HUES6 (cell line): ENCODE measurements around the gene HOXB4.

Experiments
- H3K27ac ChIP-seq: 2 replicates; pipeline ENCODE4 v1.7.0; 2013; ENCODE audit warnings: low read depth, mild to moderate bottlenecking, low read length, inconsistent platforms
- H3K27me3 ChIP-seq: 2 replicates; pipeline ENCODE4 v1.6.1; 2013; ENCODE audit warnings: low read length; ENCODE audit not compliant: control insufficient read depth, insufficient read depth
- H3K36me3 ChIP-seq: 2 replicates; pipeline ENCODE4 v1.6.1; 2013; ENCODE audit warnings: low read length; ENCODE audit not compliant: control insufficient read depth, insufficient read depth
- H3K4me1 ChIP-seq: 2 replicates; pipeline ENCODE4 v1.6.1; 2013; ENCODE audit warnings: low read length; ENCODE audit not compliant: control insufficient read depth, insufficient read depth
- H3K4me3 ChIP-seq: 2 replicates; pipeline ENCODE4 v1.5.1; 2013; ENCODE audit warnings: low read depth, low read length
- H3K9ac ChIP-seq: one replicate; pipeline ENCODE4 v1.6.1; 2013; ENCODE audit warnings: mild to moderate bottlenecking, low read length
- H3K9me3 ChIP-seq: 2 replicates; pipeline ENCODE4 v1.6.1; 2013; ENCODE audit warnings: low read depth, low read length; ENCODE audit not compliant: control insufficient read depth, insufficient read depth

Gene HOXB4

GRCh38 chr17:48620461-48621139 lies 42.5 kb upstream of the HOXB4 start:
- H3K4me3 ChIP-seq: peak overlapping the region; percentile 32; the same call in 1 of the 2 replicates
- peak overlapping the region; percentile 87 for H3K9ac ChIP-seq
- H3K9me3 ChIP-seq: no peaks in the 10 kb centered on the region
- peaks cover 100% of the 10 kb centered on the region for H3K27me3 ChIP-seq
- H3K36me3 ChIP-seq: no peaks in the 10 kb centered on the region
- H3K27ac ChIP-seq: no peak overlapping the region; the same call in 1 of the 2 replicates
- peaks cover 13% of the 10 kb centered on the region; the same call in 1 of the 2 replicates for H3K4me1 ChIP-seq

- H3K36me3 ChIP-seq: no peaks in the 10 kb centered on the region
- H3K27ac ChIP-seq: no peak overlapping the region; the same call in 1 of the 2 replicates
Observed at GRCh38 chr17:48619826-48620449, 41.8 kb upstream of the HOXB4 start.

GRCh38 chr17:48618256-48618896 lies 40.2 kb upstream of the HOXB4 start:
- H3K36me3 ChIP-seq: no peaks in the 10 kb centered on the region
- peak overlapping the region; percentile 67 for H3K9ac ChIP-seq
- peaks cover 99% of the 10 kb centered on the region for H3K27me3 ChIP-seq
- H3K4me3 ChIP-seq: peak overlapping the region; percentile 39; the same call in 1 of the 2 replicates
- H3K27ac ChIP-seq: no peak overlapping the region; the same call in 1 of the 2 replicates
- no peaks in the 10 kb centered on the region for H3K9me3 ChIP-seq
- peaks cover 13% of the 10 kb centered on the region; the same call in 1 of the 2 replicates for H3K4me1 ChIP-seq

More at GRCh38 chr17:48619826-48620449, 41.8 kb upstream of the HOXB4 start:
- Histone ChIP-seq H3K9me3 (no peaks in the 10 kb centered on the region), H3K4me1 (peaks cover 13% of the 10 kb centered on the region; the same call in 1 of the 2 replicates), H3K9ac (peak overlapping the region; percentile 87), H3K27me3 (peaks cover 100% of the 10 kb centered on the region), H3K4me3 (peak overlapping the region; percentile 32; the same call in 1 of the 2 replicates)

- Histone ChIP-seq H3K4me1 (peaks cover 14% of the 10 kb centered on the region), H3K9ac (peak overlapping the region; percentile 67), H3K27me3 (peaks cover 99% of the 10 kb centered on the region), H3K9me3 (no peaks in the 10 kb centered on the region), H3K27ac (no peak overlapping the region; the same call in 1 of the 2 replicates), H3K4me3 (peak overlapping the region; percentile 39; the same call in 1 of the 2 replicates), H3K36me3 (no peaks in the 10 kb centered on the region)
Observed at GRCh38 chr17:48617471-48618255, 39.5 kb upstream of the HOXB4 start.

GRCh38 chr17:48616717-48617470 lies 38.7 kb upstream of the HOXB4 start:
- H3K36me3 ChIP-seq: no peaks in the 10 kb centered on the region
- no peak overlapping the region; the same call in 1 of the 2 replicates for H3K27ac ChIP-seq
- H3K4me3 ChIP-seq: peak overlapping the region; percentile 39; the same call in 1 of the 2 replicates
- H3K27me3 ChIP-seq: peaks cover 99% of the 10 kb centered on the region
- H3K9me3 ChIP-seq: no peaks in the 10 kb centered on the region
- H3K4me1 ChIP-seq: peaks cover 18% of the 10 kb centered on the region
- H3K9ac ChIP-seq: peak overlapping the region; percentile 67

- peaks cover 99% of the 10 kb centered on the region for H3K27me3 ChIP-seq
- H3K36me3 ChIP-seq: no peaks in the 10 kb centered on the region
- H3K9me3 ChIP-seq: no peaks in the 10 kb centered on the region
- peak overlapping the region; percentile 27; the same call in 1 of the 2 replicates for H3K4me3 ChIP-seq
- H3K4me1 ChIP-seq: peaks cover 21% of the 10 kb centered on the region
- no peak overlapping the region; the same call in 1 of the 2 replicates for H3K27ac ChIP-seq
- peak overlapping the region; percentile 67 for H3K9ac ChIP-seq
Observed at GRCh38 chr17:48615963-48616716, 38.0 kb upstream of the HOXB4 start.

GRCh38 chr17:48615047-48615962 lies 37.2 kb upstream of the HOXB4 start, which contains the start of gene HOXB8:
TSS of gene HOXB8 (minus strand) at chr17:48615292. CDS start at chr17:48614704, 588 bp downstream.
- Histone ChIP-seq H3K4me1 (peaks cover 17% of the 10 kb centered on the region), H3K27me3 (peaks cover 99% of the 10 kb centered on the region), H3K9me3 (no peaks in the 10 kb centered on the region), H3K27ac (peak within 1 kb of the TSS; percentile 18; the same call in 1 of the 2 replicates), H3K9ac (peak within 1 kb of the TSS; percentile 94), H3K4me3 (peak within 1 kb of the TSS; percentile 52), H3K36me3 (no peaks in the 10 kb centered on the region)

GRCh38 chr17:48613862-48614694 lies 35.9 kb upstream of the HOXB4 start:
- Histone ChIP-seq H3K9ac (peak overlapping the region; percentile 94), H3K36me3 (no peaks in the 10 kb centered on the region), H3K9me3 (no peaks in the 10 kb centered on the region), H3K4me3 (peak overlapping the region; percentile 52), H3K27ac (peak overlapping the region; percentile 18; the same call in 1 of the 2 replicates), H3K4me1 (peaks cover 15% of the 10 kb centered on the region), H3K27me3 (peaks cover 99% of the 10 kb centered on the region)
